K562 (cell line): Measurements from ENCODE around the gene MEA1. TPM values are rescaled to one million over a fixed set of nuclear protein-coding genes. Genes with fewer than 3 reads are reported as not detected.

ENCODE experiments used
- CHD7 ChIP-seq: fragments of 200-600 bp; sonication (generic); IDR thresholded peaks from one replicate; pipeline ENCODE4 v1.6.1; 2012; ENCODE audit warnings: mild to moderate bottlenecking, low read depth, low read length, inconsistent platforms
- ETV1 ChIP-seq: fragments of 450-650 bp; conservative IDR thresholded peaks from 2 replicates; pipeline ENCODE4 v1.6.1; 2016; ENCODE audit warnings: missing genetic modification characterization, control low read depth, low read depth, missing compliant biosample characterization
- HDAC6 ChIP-seq: IDR thresholded peaks from 2 replicates; pipeline ENCODE4 v1.6.1; 2012; ENCODE audit warnings: low read depth, mild to moderate bottlenecking, control low read depth, inconsistent platforms, low read length, moderate library complexity
- MED1 ChIP-seq: sonication (generic); formaldehyde crosslinking; IDR thresholded peaks from 2 replicates; pipeline ENCODE4 v1.8.1; 2023; ENCODE audit warnings: missing genetic modification reagents, borderline replicate concordance
- RBM17 ChIP-seq: fragments of 200-400 bp; formaldehyde crosslinking; IDR thresholded peaks from 2 replicates; pipeline ENCODE4 v1.6.1; 2017; ENCODE audit warnings: low read depth, mild to moderate bottlenecking, low read length, borderline replicate concordance
- TBL1XR1 ChIP-seq, 2 experiments: IDR thresholded peaks; 2 replicates each; pipeline ENCODE4 v1.6.1; 2012; ENCODE audit warnings: improper control_type of control experiment in 2 of 2, low read length in 2 of 2, mild to moderate bottlenecking in 1 of 2
- ZFP36 ChIP-seq: fragments of 150-350 bp; IDR thresholded peaks from 2 replicates; pipeline ENCODE4 v1.6.1; 2018; ENCODE audit warnings: low read length, low read depth; ENCODE audit not compliant: partially characterized antibody
- ZNF592 ChIP-seq: fragments of 450-650 bp; IDR thresholded peaks from 2 replicates; pipeline ENCODE4 v1.6.1; 2017; ENCODE audit warnings: antibody characterized with exemption, mild to moderate bottlenecking
- polyA plus RNA-seq, 8 experiments: library from polyadenylated mRNA; depleted of rRNA in 4 of 8; stranded (reverse) in 5 of 8; unstranded in 3 of 8; fragments of >200 nt; fragmentation: Nextera tagmentation in 2 of 8; fragmentation: Illumina TruSeq in 1 of 8; extraction: Ambion mirVana in 2 of 8; extraction: Trizol in 1 of 8; gene quantifications; 2 replicates each; pipeline versions ENCODE4 v1.2.1 to v1.2.3, GENCODE V29; 2011 to 2014; ENCODE audit warnings: inconsistent platforms in 1 of 8, missing spikeins in 1 of 8
- total RNA-seq, 7 experiments: library from RNA; depleted of rRNA in 6 of 7; stranded (reverse); fragments of >200 nt in 6 of 7; fragmentation: Illumina TruSeq in 2 of 7; extraction: Trizol in 2 of 7; gene quantifications; 2 replicates each; pipeline versions ENCODE4 v1.2.1 to v1.2.3, GENCODE V29; 2011 to 2021; ENCODE audit warnings: low replicate concordance in 1 of 7
- TF ChIP-seq, protein P1 (sequence below): fragments of 250-450 bp; sonication (Bioruptor Pico); IDR thresholded peaks from 2 replicates; pipeline ENCODE4 v1.5.0; 2021; ENCODE audit warnings: mild to moderate bottlenecking, borderline replicate concordance

Gene MEA1
- total and polyA plus RNA-seq, 9 of the 15 experiments (the other 6 are each of a cell fraction or from before 2014, with no cell fraction given) = 86.8 to 210 (median 152) TPM

- TF ChIP-seq HDAC6 = no peak
- TF ChIP-seq CHD7 = no peak
- TF ChIP-seq, protein P1, sequence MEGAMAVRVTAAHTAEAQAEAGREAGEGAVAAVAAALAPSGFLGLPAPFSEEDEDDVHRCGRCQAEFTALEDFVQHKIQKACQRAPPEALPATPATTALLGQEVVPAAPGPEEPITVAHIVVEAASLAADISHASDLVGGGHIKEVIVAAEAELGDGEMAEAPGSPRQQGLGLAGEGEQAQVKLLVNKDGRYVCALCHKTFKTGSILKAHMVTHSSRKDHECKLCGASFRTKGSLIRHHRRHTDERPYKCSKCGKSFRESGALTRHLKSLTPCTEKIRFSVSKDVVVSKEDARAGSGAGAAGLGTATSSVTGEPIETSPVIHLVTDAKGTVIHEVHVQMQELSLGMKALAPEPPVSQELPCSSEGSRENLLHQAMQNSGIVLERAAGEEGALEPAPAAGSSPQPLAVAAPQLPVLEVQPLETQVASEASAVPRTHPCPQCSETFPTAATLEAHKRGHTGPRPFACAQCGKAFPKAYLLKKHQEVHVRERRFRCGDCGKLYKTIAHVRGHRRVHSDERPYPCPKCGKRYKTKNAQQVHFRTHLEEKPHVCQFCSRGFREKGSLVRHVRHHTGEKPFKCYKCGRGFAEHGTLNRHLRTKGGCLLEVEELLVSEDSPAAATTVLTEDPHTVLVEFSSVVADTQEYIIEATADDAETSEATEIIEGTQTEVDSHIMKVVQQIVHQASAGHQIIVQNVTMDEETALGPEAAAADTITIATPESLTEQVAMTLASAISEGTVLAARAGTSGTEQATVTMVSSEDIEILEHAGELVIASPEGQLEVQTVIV (CRISPR knock-in tag) = no peak
- peak; percentile 24 for TF ChIP-seq ZFP36
- TF ChIP-seq MED1 = no peak
- TF ChIP-seq ZNF592 = no peak
- TF ChIP-seq RBM17 = no peak
- peak; percentile 89 for TF ChIP-seq ETV1 (tag)
- no peak for TF ChIP-seq TBL1XR1 (IDR thresholded peaks at IDR 0.05; ENCODE audit: low read length in 2 of 2)
Observed at GRCh38 chr6:43013843-43014433, at the start of gene MEA1, which contains the start of gene KLHDC3 (continued).
